Psoas muscle (tissue), 8 donors: ENCODE results near the gene THBS2. TPM values are rescaled to one million over a fixed set of nuclear protein-coding genes. Genes with fewer than 3 reads are reported as not detected.
A peak's percentile ranks its signal among the peaks of the same experiment; 100 is the strongest.
"Not testable (repeated sequence)": the region's sequence is repeated elsewhere in the genome, so short reads cannot be mapped to it uniquely, and the experiment has no call there.

Source experiments
- ATAC-seq, 4 donors: fragments of 200-7000 bp; cut with Tn5 transposase; one replicate each; pipeline ENCODE4 v1.9.1; 2020; ENCODE audit warnings: moderate library complexity in 3 of 4, mild to moderate bottlenecking in 2 of 4
- DNase-seq, 2 donors: peaks; one replicate each; pipeline ENCODE4 v3.0.0-alpha.2; 2020
- H3K27ac ChIP-seq: fragments of 200-600 bp; one replicate; pipeline ENCODE4 v1.8.0; 2022
- H3K27me3 ChIP-seq, 3 donors: fragments of 200-600 bp in 1 of 3; one replicate each; pipeline versions ENCODE4 v1.6.1 to v1.8.0; 2013 to 2022; ENCODE audit warnings: low read length in 2 of 3, mild to moderate bottlenecking in 2 of 3, moderate library complexity in 1 of 3; ENCODE audit not compliant: insufficient read depth in 3 of 3
- H3K36me3 ChIP-seq, 2 donors: fragments of 200-600 bp in 1 of 2; one replicate each; pipeline versions ENCODE4 v1.6.1 to v1.8.0; 2013 to 2022; ENCODE audit warnings: low read depth in 1 of 2, mild to moderate bottlenecking in 1 of 2, moderate library complexity in 1 of 2; ENCODE audit not compliant: insufficient read depth in 1 of 2
- H3K4me1 ChIP-seq: fragments of 200-600 bp; one replicate; pipeline ENCODE4 v1.8.0; 2022
- H3K4me3 ChIP-seq: fragments of 200-600 bp; one replicate; pipeline ENCODE4 v1.8.0; 2022; ENCODE audit warnings: mild to moderate bottlenecking
- H3K9me3 ChIP-seq: fragments of 200-600 bp; one replicate; pipeline ENCODE4 v1.8.0; 2022
- WGBS, 3 donors: extraction: QIAGEN DNeasy Blood & Tissue Kit; methylation state at CpG; one replicate each; pipeline versions ENCODE4 v1.1.6 to v1.1.7; 2013; 5-methylcytosine and 5-hydroxymethylcytosine counted together
- intact Hi-C, 2 donors: fragments of 100-400 bp; cut with DNase I; formaldehyde crosslinking; loops; one replicate each; pipeline versions ENCODE4 v1.11.0 to v1.14.2; 2022
- polyA plus RNA-seq, 3 donors: library from polyadenylated mRNA; stranded (reverse); fragments of 200-250 nt; gene quantifications; one replicate each; pipeline ENCODE4 v1.2.3, GENCODE V29; 2013
- total RNA-seq, 4 donors: library from RNA; stranded (reverse); fragmentation: NEBNext Ultra II Directional in 2 of 4; extraction: Animal tissue kit (Norgen Biotek cat#: 25700) in 2 of 4; gene quantifications; one replicate each; pipeline versions ENCODE4 v1.2.1 to v1.2.4, GENCODE V29; 2021 to 2023
- TF ChIP-seq, protein P1 (sequence below): fragments of 200-600 bp; IDR thresholded peaks from one replicate; pipeline ENCODE4 v1.8.0; 2022; ENCODE audit warnings: antibody characterized with exemption
- donor health status: healthy with polysubstance abuse.
- donor health status: DM: no; HTN: no; CAD: no; lungs with moderate emphysema.
- donor health status: Bipolar disorder and iron deficiency.
- donor health status: healthy.
- donor health status: DM: yes; HTN: yes; CAD: no.
- donor health status: DM: no; HTN: no; CAD: no.
- donor health status: DM: no; HTN: no; CAD: no.
- donor health status: DM: yes; HTN: yes; CAD: no.

The THBS2 gene
- total and polyA plus RNA-seq, 7 donors: 0.49 to 9.4 (median 1.6) TPM

DNA sequence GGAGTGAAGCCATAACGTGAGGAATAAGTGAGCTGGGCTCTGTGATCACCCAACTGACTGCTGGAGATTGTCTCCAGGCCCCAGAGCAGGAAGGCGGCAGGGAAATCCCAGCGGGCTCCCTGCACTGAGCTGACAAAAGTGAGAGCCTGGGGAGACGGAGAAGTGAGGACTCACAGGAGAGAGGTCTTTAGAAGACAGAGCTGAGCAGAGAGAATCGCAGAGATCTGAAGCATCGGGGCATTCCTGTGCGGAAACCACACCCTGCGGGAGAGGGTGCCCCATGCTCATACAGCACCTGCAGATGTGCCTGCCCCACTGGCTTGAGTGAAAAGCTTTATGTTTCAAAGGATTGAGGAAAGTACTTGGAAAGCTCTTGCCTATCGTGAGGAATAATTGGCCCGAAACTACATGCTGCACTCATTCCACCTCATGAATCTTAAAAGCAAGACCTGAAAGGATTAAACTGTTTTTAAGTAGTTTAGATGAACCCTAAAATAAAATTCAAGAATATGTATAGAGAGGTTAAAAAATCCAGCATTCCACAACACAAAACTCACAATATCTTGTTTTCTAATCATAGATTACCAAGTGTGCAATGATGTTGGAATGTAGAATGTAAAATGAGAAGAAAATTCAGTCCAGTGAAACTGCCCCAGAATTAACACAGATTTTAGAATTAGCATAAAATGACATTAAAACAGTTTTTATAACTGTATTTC is 17.7 kb upstream of the THBS2 start:
- intact Hi-C loops: no loop called here
- H3K9me3 ChIP-seq: no peaks in the 10 kb centered on the region
- TF ChIP-seq, protein P1, sequence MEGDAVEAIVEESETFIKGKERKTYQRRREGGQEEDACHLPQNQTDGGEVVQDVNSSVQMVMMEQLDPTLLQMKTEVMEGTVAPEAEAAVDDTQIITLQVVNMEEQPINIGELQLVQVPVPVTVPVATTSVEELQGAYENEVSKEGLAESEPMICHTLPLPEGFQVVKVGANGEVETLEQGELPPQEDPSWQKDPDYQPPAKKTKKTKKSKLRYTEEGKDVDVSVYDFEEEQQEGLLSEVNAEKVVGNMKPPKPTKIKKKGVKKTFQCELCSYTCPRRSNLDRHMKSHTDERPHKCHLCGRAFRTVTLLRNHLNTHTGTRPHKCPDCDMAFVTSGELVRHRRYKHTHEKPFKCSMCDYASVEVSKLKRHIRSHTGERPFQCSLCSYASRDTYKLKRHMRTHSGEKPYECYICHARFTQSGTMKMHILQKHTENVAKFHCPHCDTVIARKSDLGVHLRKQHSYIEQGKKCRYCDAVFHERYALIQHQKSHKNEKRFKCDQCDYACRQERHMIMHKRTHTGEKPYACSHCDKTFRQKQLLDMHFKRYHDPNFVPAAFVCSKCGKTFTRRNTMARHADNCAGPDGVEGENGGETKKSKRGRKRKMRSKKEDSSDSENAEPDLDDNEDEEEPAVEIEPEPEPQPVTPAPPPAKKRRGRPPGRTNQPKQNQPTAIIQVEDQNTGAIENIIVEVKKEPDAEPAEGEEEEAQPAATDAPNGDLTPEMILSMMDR: no peak
- no peaks in the 10 kb centered on the region for H3K27me3 ChIP-seq
- H3K27ac ChIP-seq: no peak overlapping the region
- 64 to 75% (median 72%) methylated on average over 10 of the region's 10 CpGs for WGBS, 3 donors
- no peak for DNase-seq
- no peak overlapping the region for H3K4me3 ChIP-seq
- no peaks in the 10 kb centered on the region for H3K4me1 ChIP-seq
- no peak for ATAC-seq
- H3K36me3 ChIP-seq: no peaks in the 10 kb centered on the region

DNA sequence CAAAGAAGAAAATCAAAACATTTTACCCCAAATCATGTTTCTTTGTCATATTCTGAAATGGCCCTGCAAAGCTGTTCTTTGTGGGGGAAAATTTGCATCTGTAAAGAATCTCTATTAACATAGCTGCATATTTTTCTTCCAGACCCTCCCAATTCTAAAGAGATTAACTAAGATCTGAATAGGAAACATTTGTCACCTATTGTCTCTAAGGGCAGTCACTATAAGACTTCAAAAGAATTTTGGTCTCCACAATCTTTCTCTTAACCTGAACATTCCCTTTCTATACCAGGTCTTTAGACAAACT is 16.4 kb upstream of the THBS2 start:
- H3K27ac ChIP-seq: peak overlapping the region; percentile 19
- H3K36me3 ChIP-seq, H3K4me1 ChIP-seq, H3K4me3 ChIP-seq, H3K27me3 ChIP-seq, intact Hi-C loops, DNase-seq, H3K9me3 ChIP-seq, ATAC-seq: not testable (repeated sequence)

DNA sequence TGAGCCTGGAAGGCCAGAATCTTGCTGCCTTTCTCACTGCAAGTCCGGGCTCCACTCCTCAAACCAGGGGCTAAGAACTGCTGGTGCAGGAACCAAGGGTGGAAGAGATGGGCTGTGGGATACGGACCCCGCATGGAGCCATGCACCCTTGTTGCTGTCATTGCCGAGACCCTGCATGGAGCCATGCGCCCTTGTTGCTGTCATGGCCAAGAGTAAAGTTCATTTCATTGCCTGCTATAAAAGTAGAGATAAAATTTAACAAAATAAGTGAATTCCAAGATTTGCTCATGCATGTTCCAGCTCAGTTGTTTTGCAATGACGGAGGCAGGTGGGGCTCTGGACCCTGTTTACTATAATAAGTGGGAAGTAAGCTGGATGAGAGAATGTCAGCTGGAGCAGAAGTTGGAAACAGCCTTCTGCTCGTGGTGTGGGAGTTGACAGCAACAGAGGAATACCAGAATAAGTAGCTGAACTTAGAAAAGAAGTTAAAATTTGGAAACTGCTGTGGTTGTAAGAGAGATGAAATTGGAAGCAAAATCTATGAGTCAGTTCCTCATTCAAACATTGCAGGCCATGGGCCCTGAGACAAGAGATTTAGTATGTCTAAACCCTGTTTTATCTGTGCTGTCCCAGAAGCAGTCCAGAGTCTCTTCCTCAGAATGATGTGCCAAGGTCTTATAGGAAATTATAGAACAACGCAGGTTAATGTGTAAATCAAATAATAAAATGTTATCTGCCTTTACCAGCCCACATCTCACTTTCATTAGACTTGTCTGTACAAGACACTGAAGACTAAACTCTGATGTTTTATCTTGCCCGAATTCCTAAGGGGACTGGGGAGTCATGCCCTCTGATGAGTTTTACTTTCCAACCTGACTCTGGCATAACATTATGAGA is 15.8 kb upstream of the THBS2 start:
- no peaks in the 10 kb centered on the region for H3K27me3 ChIP-seq
- ATAC-seq: peak; percentile 36 to 80 (median 60)
- H3K9me3 ChIP-seq: no peaks in the 10 kb centered on the region
- DNase-seq: peak; percentile 51 to 73
- intact Hi-C loops: no loop called here
- H3K27ac ChIP-seq: peak overlapping the region; percentile 19
- TF ChIP-seq, protein P1: no peak
- H3K36me3 ChIP-seq: no peaks in the 10 kb centered on the region
- no peak overlapping the region for H3K4me3 ChIP-seq
- no peaks in the 10 kb centered on the region for H3K4me1 ChIP-seq
- 65 to 72% (median 70%) methylated on average over 9 of the region's 9 CpGs for WGBS, 3 donors

DNA sequence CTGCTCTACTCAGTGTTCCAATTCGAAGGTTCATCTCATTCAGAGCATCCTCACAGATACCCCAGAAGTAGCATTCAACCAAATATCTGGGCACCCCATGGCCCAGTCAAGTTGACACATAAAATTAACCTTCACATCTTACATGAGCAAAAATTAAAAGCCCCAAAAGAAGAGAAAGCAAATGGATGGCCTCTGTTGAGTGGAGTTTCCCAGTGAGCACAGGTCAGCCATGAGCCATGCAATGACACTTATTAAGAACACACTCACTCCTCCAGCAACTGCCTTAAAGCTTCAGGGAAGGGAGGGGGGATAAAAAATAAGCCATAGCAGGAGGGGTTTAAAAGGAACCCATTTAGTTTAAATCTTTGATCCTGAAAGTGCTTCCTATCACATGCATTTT is 14.6 kb upstream of the THBS2 start:
- TF ChIP-seq, protein P1: no peak
- Histone ChIP-seq H3K27ac (no peak overlapping the region), H3K4me3 (no peak overlapping the region), H3K9me3 (no peaks in the 10 kb centered on the region), H3K36me3 (no peaks in the 10 kb centered on the region), H3K4me1 (no peaks in the 10 kb centered on the region), H3K27me3 (no peaks in the 10 kb centered on the region)
- intact Hi-C loops: no loop called here
- WGBS, 3 donors: 85 to 100% (median 98%) methylated on average over 1 of the region's 1 CpG
- DNase-seq (no peak), ATAC-seq (no peak)

DNA sequence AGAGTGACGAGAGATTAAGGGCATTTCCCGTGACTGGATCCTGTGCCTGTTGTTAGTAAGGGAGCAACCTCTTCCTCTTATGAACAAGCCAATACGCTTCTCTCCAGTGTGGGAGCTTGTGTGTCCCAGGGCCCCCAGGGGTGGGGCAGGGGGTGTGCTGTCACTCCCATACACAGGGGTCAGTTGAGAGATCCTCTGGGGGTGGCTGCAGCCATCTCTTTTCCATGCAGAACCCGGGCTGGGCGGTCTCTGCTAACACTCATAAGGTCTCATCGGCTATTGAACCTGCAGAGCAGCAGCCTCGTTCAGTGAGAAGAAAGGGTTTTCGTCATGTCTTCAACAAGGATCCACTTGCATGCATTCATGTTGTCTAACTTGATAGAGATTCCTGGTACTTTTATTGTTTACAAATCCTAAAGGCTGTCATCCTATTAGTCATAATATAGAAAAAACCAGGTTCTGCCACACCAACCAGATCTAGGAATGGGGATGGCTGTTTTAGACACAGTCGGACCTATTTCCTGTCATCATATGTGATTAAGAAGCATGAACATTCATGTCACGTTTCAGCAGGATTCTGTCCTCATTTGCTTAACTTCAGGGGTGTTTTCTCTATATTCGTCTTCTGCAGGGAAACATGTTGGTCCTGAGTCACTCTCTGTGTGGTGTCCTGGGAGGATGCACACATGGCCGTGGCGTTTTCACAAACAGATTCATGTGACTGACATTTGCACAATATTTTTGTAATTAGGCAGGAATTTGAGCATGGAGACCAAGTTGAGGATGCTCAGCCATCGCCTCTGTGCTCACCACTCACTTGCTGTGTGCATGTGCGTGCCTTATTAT is 13.3 kb upstream of the THBS2 start:
- WGBS, 3 donors: 85 to 90% (median 86%) methylated on average over 15 of the region's 15 CpGs
- Histone ChIP-seq H3K27ac (no peak overlapping the region), H3K9me3 (no peaks in the 10 kb centered on the region), H3K4me1 (no peaks in the 10 kb centered on the region), H3K36me3 (no peaks in the 10 kb centered on the region), H3K27me3 (no peaks in the 10 kb centered on the region), H3K4me3 (no peak overlapping the region)
- TF ChIP-seq, protein P1: no peak
- intact Hi-C loops: no loop called here
- ATAC-seq (peak in 3 of 4 donors; percentile 15 to 36 (median 33)), DNase-seq (no peak)
